Skeletal muscle satellite cell (primary cell): ENCODE results near the gene CYS1.
A peak's percentile ranks its signal among the peaks of the same experiment; 100 is the strongest.
"Not testable (repeated sequence)": the region's sequence is repeated elsewhere in the genome, so short reads cannot be mapped to it uniquely, and the experiment has no call there.

ENCODE experiments used
- H3K27me3 ChIP-seq: 2 replicates; pipeline ENCODE4 v1.7.0; 2013; ENCODE audit warnings: low read length; ENCODE audit not compliant: control insufficient read depth, insufficient read depth
- H3K36me3 ChIP-seq: 2 replicates; pipeline ENCODE4 v1.7.0; 2013; ENCODE audit warnings: mild to moderate bottlenecking, control low read depth, low read length; ENCODE audit not compliant: insufficient read depth
- H3K4me1 ChIP-seq: 2 replicates; pipeline ENCODE4 v1.7.0; 2013; ENCODE audit warnings: low read length; ENCODE audit not compliant: control insufficient read depth, insufficient read depth
- H3K4me2 ChIP-seq: 2 replicates; pipeline ENCODE4 v1.7.0; 2013; ENCODE audit warnings: mild to moderate bottlenecking, low read length
- H3K4me3 ChIP-seq: 2 replicates; pipeline ENCODE4 v1.7.0; 2013; ENCODE audit warnings: low read length
- H3K9ac ChIP-seq: 2 replicates; pipeline ENCODE4 v1.7.0; 2013; ENCODE audit warnings: mild to moderate bottlenecking, low read depth, low read length, moderate library complexity
- H3K9me3 ChIP-seq: replicated peaks from 2 replicates; pipeline ENCODE4 v1.7.0; 2013; ENCODE audit warnings: mild to moderate bottlenecking, control low read depth, low read length

CYS1 gene

DNA sequence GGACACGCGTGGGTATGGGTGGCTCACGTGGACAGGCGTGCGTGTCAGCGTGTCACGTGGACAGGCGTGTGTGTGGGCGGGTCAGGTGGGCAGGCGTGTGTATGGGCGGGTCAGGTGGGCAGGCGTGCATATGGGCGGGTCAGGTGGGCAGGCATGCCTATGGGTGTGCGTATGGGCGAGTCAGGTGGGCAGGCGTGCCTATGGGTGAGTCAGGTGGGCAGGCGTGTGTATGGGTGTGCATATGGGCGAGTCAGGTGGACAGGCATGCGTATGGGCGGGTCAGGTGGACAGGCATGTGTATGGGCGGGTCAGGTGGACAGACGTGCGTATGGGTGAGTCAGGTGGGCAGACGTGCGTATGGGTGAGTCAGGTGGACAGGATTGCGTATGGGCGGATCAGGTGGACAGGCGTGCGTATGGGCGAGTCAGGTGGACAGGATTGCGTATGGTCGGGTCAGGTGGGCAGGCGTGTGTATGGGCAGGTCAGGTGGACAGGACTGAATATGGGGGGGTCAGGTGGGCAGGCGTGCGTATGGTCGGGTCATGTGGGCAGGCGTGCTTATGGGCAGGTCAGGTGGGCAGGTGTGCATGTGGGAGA is 67.7 kb downstream of the CYS1 start:
- not testable (repeated sequence) for H3K4me2 ChIP-seq, H3K4me3 ChIP-seq, H3K36me3 ChIP-seq, H3K9ac ChIP-seq, H3K9me3 ChIP-seq
- Histone ChIP-seq H3K4me1 (peaks cover 31% of the 10 kb centered on the region), H3K27me3 (peaks cover 17% of the 10 kb centered on the region)

DNA sequence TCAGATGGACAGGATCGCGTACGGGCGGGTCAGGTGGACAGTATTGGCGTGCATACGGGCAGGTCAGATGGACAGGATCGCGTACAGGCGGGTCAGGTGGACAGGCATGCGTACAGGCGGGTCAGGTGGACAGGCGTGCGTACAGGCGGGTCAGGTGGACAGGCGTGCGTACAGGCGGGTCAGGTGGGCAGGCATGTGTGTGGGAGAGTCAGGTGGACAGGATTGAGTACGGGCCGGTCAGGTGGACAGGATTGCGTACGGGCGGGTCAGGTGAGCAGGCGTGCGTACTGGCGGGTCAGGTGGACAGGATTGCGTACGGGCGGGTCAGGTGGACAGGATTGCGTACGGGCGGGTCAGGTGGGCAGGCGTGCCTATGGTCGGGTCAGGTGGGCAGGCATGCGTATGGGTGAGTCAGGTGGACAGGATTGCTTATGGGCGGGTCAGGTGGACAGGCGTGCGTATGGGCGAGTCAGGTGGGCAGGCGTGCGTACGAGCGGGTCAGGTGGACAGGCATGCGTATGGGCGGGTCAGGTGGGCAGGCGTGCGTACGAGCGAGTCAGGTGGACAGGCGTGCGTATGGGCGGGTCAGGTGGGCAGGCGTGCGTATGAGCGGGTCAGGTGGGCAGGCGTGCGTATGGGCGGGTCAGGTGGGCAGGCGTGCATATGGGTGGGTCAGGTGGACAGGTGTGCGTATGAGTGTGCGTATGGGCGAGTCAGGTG is 68.4 kb downstream of the CYS1 start:
- H3K9ac ChIP-seq, H3K9me3 ChIP-seq, H3K4me3 ChIP-seq, H3K4me2 ChIP-seq, H3K36me3 ChIP-seq: not testable (repeated sequence)
- H3K4me1 ChIP-seq: peaks cover 35% of the 10 kb centered on the region
- peaks cover 14% of the 10 kb centered on the region for H3K27me3 ChIP-seq

DNA sequence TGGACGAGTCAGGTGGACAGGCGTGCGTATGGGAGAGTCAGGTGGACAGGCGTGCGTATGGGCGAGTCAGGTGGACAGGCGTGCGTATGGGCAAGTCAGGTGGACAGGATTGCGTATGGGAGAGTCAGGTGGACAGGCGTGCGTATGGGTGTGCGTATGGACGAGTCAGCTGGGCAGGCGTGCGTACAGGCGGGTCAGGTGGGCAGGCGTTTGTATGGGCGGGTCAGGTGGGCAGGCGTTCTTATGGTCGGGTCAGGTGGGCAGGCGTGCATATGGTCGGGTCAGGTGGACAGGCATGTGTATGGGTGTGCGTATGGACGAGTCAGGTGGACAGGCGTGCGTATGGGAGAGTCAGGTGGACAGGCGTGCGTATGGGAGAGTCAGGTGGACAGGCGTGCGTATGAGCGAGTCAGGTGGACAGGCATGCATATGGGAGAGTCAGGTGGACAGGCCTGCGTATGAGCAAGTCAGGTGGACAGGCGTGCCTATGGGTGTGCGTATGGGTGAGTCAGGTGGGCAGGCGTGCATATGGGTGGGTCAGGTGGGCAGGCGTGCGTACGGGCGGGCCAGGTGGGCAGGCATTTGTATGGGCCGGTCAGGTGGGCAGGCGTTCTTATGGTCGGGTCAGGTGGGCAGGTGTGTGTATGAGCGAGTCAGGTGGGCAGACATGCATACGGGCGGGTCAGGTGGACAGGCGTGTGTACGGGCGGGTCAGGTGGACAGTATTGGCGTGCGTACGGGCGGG is 69.2 kb downstream of the CYS1 start:
- H3K4me3 ChIP-seq, H3K4me2 ChIP-seq, H3K9ac ChIP-seq, H3K27me3 ChIP-seq, H3K36me3 ChIP-seq, H3K9me3 ChIP-seq: not testable (repeated sequence)
- peaks cover 39% of the 10 kb centered on the region for H3K4me1 ChIP-seq

DNA sequence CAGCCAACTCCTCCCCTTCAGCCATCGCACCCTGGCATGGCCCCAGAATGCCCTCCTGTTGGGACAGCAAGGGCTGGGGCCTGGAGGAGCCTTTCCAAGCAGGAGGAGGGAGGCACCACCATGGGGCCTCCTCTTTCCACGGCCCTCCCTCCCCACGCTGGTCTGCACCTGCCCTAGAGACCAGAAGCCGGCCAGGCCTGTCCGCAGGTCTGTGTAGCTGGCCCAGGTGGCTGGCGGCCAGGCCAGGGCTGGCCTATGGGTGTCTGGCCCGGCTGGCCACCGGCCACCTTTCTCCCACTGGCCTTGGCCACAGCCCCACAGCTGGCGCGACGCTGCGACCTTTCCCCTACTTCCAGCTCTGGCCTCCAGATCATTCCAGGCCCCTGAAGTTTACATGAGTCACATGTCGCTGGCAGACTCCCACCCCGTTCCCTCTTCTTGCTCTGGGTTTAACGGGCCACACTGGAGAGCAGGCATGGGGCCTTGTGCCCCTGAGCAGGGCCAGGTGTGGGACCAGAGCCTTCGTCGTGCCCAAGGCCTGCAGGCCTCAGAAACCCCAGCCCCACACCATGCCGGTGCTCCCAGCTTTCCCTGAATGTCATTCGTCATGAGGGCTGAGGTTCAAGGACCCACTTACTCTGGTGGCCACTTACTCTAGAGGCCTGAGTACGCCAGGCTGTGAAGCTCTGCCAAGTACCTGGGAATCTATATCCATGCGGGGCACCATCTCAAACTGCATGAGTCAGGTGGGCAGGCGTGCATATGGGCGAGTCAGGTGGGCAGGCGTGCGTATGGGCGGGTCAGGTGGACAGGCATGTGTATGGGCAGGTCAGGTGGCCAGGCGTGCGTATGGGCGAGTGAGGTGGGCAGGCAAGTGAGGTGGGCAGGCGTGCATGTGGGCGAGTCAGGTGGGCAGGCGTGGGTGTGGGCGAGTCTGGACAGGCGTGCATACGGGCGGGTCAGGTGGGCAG is 70.1 kb downstream of the CYS1 start:
- no peaks in the 10 kb centered on the region for H3K36me3 ChIP-seq
- H3K27me3 ChIP-seq: peaks cover 10% of the 10 kb centered on the region
- peak overlapping the region; percentile 31 for H3K4me2 ChIP-seq
- H3K9me3 ChIP-seq: no peaks in the 10 kb centered on the region
- peaks cover 39% of the 10 kb centered on the region for H3K4me1 ChIP-seq
- no peak overlapping the region for H3K4me3 ChIP-seq
- H3K9ac ChIP-seq: no peak overlapping the region

DNA sequence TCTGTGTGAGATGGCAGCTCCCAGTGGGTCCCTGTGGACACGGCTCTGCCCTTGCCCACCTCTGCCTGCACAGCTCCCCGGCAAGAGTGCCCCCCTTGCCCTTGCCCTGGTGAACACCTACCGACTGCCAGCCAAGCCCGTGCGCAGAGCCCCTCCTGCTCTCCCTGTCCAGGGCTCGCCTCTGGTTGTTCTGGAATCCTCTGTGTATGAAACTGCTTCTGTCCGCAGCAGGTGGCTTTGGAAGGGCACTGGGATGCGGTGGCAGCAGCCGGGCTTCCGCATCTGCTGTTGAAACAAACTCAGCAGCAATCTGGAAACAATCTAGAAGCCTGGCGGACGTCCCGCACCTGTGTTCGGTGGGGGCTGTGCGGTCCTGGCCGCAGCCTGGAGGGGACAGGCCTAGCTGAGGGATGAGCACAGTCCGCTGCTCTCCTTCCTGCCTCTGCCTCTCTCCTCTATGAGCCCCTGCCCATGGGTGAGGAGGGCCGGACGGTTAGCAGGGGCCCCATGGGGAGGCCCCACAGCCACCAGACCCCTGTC is 70.9 kb downstream of the CYS1 start:
- H3K4me2 ChIP-seq: no peak overlapping the region
- H3K36me3 ChIP-seq: no peaks in the 10 kb centered on the region
- no peak overlapping the region for H3K4me3 ChIP-seq
- H3K27me3 ChIP-seq: peaks cover 15% of the 10 kb centered on the region
- H3K4me1 ChIP-seq: peaks cover 39% of the 10 kb centered on the region
- H3K9me3 ChIP-seq: no peaks in the 10 kb centered on the region
- no peak overlapping the region for H3K9ac ChIP-seq

DNA sequence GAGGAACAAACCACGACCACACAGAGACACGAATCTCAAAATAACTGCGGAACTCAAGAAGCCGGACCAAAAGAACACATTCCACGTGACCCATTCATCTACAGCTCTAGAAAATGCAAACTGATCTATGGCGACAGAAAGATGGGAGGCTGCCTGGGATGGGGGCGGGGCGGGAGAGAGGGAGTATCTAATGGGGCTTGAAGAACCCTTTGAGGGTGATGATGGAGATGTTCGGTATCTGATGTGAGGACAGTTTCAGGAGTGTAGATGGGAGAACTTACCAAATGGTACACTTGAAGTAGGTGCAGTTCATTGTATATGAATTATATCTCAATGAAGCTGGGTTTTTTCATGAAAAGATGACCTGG is 71.4 kb downstream of the CYS1 start:
- H3K4me1 ChIP-seq: peaks cover 39% of the 10 kb centered on the region
- H3K9me3 ChIP-seq: no peaks in the 10 kb centered on the region
- H3K36me3 ChIP-seq: no peaks in the 10 kb centered on the region
- peak overlapping the region; percentile 49 for H3K4me3 ChIP-seq
- no peak overlapping the region for H3K9ac ChIP-seq
- H3K4me2 ChIP-seq: peak overlapping the region; percentile 34
- peaks cover 15% of the 10 kb centered on the region for H3K27me3 ChIP-seq

DNA sequence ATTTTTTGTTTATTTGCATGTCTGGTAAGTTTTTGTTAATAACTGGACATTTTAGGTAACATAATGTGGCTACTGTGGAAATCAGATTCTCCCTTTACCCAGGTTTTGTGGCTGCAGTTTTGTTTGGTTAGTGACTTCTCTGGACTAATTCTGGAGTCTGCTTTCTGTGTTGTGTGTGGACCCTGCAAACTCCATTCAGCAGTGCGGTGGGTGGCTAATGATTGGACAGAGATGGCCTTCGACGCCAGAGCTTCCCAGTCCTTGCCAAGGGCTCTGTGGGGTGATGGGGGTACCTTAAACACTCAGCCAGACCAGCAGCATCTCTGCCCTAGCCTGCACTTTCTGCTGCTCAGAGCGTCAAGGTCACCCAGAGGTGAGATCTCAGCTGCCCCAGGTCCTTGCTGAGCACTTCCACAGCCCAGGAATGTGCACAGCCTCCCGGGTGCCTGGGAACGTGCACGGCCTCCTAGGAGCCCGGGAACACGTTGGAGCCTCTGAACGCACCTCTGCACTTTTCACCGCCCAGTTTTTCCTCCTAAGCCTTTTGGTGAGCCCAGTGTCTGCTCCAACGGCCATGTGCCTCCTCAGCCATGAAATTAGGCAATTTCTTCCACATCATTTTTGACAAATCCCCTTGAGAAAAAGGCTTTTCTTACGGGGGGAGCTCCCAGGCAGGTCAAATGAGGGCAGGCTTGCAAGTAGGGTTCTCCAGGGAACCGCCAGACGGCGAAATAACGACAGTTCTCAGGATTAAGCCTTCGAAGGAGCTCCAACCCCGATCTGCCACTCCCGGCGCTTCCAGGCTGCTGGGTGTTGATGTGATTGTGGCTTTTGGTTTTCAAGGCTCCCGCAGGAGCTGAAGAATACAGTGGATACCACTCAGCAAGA is 72.0 kb downstream of the CYS1 start:
- H3K4me1 ChIP-seq: peaks cover 39% of the 10 kb centered on the region
- H3K9ac ChIP-seq: no peak overlapping the region
- H3K4me3 ChIP-seq: peak overlapping the region; percentile 49
- H3K36me3 ChIP-seq: no peaks in the 10 kb centered on the region
- H3K27me3 ChIP-seq: peaks cover 15% of the 10 kb centered on the region
- no peaks in the 10 kb centered on the region for H3K9me3 ChIP-seq
- peak overlapping the region; percentile 34 for H3K4me2 ChIP-seq

DNA sequence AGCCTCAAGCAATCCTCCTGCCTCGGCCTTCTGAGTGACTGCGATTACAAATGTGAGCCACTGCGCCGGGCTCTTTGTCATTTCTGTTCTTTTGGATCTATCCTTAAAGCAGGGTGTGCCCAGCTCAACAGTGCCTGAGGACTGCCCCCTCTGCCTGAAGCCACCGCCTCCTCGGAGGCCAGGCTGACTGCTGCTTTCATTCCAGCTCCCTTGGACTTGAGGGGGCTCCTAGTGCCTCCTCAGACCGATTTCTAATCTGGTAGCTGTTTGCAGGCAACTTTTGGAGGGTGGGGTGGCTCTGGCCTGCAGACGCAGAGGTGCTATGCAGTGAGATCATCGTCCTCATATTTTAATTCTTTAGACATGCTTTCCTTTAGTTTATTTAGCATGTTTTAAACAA is 72.8 kb downstream of the CYS1 start:
- H3K9me3 ChIP-seq: no peaks in the 10 kb centered on the region
- peaks cover 39% of the 10 kb centered on the region for H3K4me1 ChIP-seq
- peaks cover 15% of the 10 kb centered on the region for H3K27me3 ChIP-seq
- H3K4me2 ChIP-seq: no peak overlapping the region
- no peak overlapping the region for H3K4me3 ChIP-seq
- H3K9ac ChIP-seq: no peak overlapping the region
- no peaks in the 10 kb centered on the region for H3K36me3 ChIP-seq
